HG03103 (cell line): Measurements from ENCODE around the gene DOCK9.
"Not testable (repeated sequence)": the region's sequence is repeated elsewhere in the genome, so short reads cannot be mapped to it uniquely, and the experiment has no call there.

Experiments used
- ATAC-seq: cut with Tn5 transposase; IDR thresholded peaks from one replicate; pipeline ENCODE4 v1.9.1; 2021; ENCODE audit warnings: low read depth; ENCODE audit not compliant: unreplicated experiment

Gene DOCK9

DNA sequence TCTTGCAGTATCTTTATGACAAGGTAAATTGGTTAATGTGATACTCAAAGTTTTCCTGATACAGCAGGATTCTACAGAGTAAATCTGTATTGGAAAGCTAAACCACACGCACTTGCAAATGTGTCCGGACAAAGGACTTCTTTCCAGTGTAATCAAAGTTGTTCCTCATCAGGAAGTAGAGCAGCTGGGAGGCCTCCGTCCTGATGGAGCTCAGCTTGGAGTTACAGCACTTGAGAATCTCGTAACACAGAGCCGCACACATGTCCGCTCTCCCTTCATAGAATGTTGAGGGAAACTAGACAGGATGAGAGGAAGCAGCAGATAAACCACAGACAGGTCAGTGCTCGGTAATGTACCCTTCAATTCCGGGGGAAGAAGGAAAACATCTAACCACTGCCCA is 146.6 kb downstream of the DOCK9 start:
- no peak for ATAC-seq

DNA sequence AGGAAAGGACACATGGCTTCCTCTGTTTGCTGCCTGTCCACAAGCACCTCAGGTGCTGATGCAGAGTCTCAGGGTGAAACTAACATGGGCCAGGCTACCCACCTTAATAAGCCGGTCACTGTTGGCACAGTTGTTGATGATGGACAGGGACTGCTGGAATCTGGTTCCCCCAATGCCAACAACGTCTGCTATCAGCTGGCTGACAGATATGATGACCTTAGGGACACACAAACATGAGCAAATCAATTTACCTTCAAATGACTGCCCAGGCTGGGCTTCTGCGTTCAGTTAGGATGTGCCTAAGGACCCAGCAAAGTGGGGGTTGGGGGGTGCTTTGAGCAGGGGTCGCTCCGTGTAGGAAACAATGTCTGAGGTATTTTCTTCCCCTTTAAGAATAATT is 148.3 kb downstream of the DOCK9 start:
- ATAC-seq, result no peak

- no peak for ATAC-seq
These were observed 149.2 kb downstream of the DOCK9 start for GRCh38 chr13:98828614-98829013.

DNA sequence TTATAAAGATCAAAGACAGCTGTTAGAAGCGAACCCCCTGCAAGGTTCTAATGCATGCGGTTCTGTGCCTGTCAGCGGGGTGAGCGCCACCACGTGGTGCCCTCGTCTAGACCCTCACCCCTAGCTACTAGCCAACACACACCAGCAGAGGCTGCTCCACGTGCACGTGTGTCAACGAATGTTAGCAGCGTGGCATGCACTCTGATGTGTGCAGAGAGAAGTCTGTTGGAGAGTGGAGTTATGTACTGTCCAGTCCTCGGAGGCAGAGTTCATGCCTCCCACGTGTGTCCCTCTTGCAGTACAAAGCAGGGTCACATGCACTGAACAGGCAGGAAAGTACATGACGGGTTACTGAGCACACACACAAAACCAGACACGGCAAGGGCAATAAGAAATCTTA is 150.4 kb downstream of the DOCK9 start:
- no peak for ATAC-seq

GRCh38 chr13:98826146-98826545 is 151.7 kb downstream of the DOCK9 start:
- ATAC-seq, result no peak

GRCh38 chr13:98825659-98826058 is 152.2 kb downstream of the DOCK9 start:
- no peak for ATAC-seq

GRCh38 chr13:98824376-98825160 is 153.3 kb downstream of the DOCK9 start:
- no peak for ATAC-seq

DNA sequence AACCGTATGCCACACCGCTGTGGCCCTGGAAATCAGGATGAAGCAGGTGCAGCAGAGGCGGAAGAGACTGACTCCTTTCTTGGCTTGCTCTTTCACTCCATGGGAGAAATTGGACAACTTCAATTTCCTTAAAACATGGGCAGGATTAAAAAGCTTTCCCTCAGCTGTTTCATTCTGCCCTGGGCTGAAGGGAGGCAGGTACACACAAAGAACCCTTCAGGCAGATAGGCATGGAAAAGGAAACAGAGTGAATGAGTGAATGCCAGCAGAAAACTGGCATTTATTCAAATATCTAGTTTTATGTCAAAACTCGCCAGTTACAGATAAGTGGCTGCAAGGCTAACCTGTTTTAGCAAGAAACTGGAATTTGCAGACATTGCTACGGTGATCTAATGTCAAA is 154.4 kb downstream of the DOCK9 start:
- ATAC-seq, result no peak

GRCh38 chr13:98822225-98822606 is 155.6 kb downstream of the DOCK9 start:
- ATAC-seq, result no peak

DNA sequence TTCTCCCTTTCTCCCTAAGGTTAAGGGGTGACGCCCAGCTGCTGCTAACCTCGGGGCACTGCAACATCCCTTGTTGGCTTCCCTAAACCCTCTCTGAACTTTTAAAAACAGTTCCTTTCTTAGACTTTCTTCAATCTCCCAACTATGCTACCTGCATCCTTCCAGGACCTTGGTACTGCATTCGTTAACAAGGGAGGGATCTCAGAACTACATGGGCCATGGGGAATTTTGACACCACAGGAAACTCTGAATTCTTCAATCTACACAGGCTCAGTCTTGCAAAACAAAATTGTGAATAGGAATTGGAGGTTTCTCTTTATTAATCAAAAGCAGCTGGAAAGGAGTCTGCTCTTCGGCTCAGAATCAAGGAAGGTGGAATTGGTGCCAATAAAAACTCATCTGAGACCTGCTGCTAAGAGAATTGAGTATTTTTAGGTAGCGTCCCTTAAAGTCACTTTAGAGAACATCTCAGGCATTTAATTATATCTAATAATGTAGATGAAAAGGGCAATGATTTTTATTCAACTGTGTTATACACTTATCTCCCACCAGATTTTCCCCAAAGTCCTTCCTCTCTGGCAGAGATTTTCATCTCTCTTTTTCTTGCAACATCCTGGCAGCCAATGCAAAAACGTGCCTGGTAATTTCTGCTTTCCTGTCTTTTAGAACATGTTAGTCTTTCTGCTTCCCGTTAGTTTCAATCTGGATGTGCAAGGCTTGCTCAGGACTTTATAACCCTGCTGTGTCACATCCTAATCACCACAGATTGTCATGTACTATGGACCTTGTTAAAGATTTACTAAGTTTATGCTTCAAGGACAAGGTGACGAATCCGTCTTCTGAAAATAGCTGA is 156.3 kb downstream of the DOCK9 start:
- ATAC-seq, result no peak

- no peak for ATAC-seq
These were observed 157.0 kb downstream of the DOCK9 start for GRCh38 chr13:98820744-98821371.

GRCh38 chr13:98820300-98820699 is 157.6 kb downstream of the DOCK9 start:
- ATAC-seq, result no peak

DNA sequence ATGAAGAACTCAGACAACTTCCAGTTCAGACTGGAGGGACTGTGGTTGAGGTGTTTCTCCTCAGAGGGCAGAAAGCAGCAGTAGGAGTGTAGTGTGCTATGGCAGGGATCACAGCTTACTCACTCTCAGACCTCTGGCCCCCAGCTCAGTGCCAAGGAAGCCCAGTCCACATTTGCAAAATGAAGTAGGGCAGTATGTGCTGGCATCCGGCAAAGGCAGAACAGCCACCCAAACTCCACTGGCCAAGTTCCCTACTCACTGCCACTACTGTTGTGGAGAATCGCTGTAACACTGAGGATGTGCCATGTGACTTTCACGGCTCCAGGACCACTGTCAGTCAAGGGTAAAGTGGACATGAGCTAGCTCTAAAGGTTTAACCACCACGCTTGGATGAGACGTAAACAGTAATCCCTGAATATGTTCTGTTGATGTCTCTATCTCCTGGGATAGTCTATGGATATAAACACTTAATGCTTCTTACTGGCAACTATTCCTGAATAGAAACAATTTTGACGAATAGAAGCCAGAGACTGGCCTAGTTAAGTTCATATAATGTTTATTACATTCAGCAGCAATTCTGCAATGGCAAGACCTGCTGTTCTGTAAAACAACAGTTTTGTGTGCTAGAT is 158.4 kb downstream of the DOCK9 start:
- ATAC-seq, result no peak

GRCh38 chr13:98816406-98816805 is 161.5 kb downstream of the DOCK9 start:
- no peak for ATAC-seq

GRCh38 chr13:98813993-98814392 is 163.9 kb downstream of the DOCK9 start:
- ATAC-seq, result no peak

GRCh38 chr13:98812186-98812790 is 165.6 kb downstream of the DOCK9 start:
- ATAC-seq, result not testable (repeated sequence)

DNA sequence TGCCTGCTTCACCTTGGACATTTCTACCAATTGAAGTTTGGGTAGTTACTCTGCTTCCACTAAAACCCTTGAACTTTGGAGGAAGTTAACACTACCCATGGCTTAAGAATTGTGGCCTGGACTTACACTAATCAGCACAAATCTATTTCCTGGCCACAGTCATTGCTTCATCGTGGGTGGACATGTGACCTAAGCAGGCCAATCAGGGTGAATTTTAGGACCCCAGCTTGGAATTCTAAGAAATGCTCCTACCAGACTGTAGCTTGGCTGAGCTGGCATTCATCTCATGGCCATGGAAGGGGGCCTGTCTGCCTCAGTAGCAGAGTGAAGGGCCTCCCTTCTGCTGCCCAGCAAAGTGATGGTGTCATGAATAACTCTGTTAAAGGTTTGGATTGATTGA is 167.1 kb downstream of the DOCK9 start:
- no peak for ATAC-seq

GRCh38 chr13:98809345-98809777 is 168.5 kb downstream of the DOCK9 start:
- ATAC-seq, result no peak

- no peak for ATAC-seq
These were observed 170.1 kb downstream of the DOCK9 start for GRCh38 chr13:98807774-98808173.

DNA sequence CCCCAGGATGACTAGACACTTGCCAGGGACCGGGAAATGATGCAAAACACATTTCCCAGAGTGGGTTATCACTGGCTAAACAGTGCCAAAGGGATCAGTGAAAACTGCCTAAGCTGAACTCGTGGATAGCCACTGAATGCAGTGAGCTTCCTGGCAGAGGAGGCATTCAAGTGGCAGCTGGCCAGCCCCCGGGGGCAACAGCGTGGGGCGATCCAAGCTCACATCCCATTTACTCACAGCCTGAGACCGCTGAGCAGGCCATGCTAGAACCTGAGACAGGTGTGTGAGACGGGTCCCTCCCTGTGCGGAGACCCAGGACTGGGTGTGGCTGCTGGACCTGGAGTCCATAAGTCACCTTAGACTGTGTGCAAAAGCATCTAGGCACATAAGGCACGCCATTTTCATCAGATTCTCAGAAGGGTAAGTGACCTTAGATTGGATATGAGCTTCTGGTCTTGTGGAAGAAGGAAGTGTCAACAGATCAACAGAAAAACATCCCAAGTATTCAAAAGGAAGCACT is 173.5 kb downstream of the DOCK9 start:
- no peak for ATAC-seq
